B cell (primary cell): ENCODE measurements around the gene APOB. TPM values are rescaled to one million over a fixed set of nuclear protein-coding genes. Genes with fewer than 3 reads are reported as not detected.

ENCODE experiments used
- ATAC-seq: fragments of 200-7000 bp; cut with Tn5 transposase; one replicate; pipeline ENCODE4 v1.10.0; 2021; ENCODE audit warnings: low read depth, mild to moderate bottlenecking, moderate number of reproducible peaks, moderate library complexity
- CTCF ChIA-PET: fragments of 350-600 bp; sonication (Branson Sonifier 250); formaldehyde crosslinking; loops from one replicate; lab custom pipeline; 2021; ENCODE audit warnings: antibody characterized with exemption, inconsistent platforms; lab: Charles Lee
- POLR2A ChIA-PET: fragments of 350-600 bp; sonication (Branson Sonifier 250); formaldehyde crosslinking; loops from one replicate; lab custom pipeline; 2021; ENCODE audit warnings: antibody characterized with exemption; lab: Charles Lee
- DNase-seq: peaks from one replicate; pipeline ENCODE4 v3.0.0; 2013
- H2AFZ ChIP-seq: 2 replicates; pipeline ENCODE4 v1.6.1; 2012; ENCODE audit warnings: mild to moderate bottlenecking, low read depth, low read length; ENCODE audit not compliant: insufficient read depth, poor library complexity, severe bottlenecking
- H3K27ac ChIP-seq, 2 donors: 1 replicate in 1 of 2; 2 replicates in 1 of 2; pipeline ENCODE4 v1.5.1; 2012 to 2013; ENCODE audit warnings: low read length in 2 of 2, mild to moderate bottlenecking in 2 of 2, moderate library complexity in 1 of 2
- H3K27me3 ChIP-seq, 4 experiments: fragments of 200-600 bp in 1 of 4; sonication (generic) in 1 of 4; replicated peaks in 1 of 4; 1 replicate in 2 of 4; 2 replicates in 2 of 4; pipeline versions ENCODE4 v1.6.1 to v1.7.0; 2013 to 2016; ENCODE audit warnings: low read length in 3 of 4, mild to moderate bottlenecking in 2 of 4, mixed read lengths in 1 of 4, moderate library complexity in 1 of 4; ENCODE audit not compliant: insufficient read depth in 4 of 4, control insufficient read depth in 3 of 4; ENCODE audit errors: control extremely low read depth in 1 of 4
- H3K36me3 ChIP-seq, 2 experiments: replicated peaks in 1 of 2; 1 replicate in 1 of 2; 2 replicates in 1 of 2; pipeline versions ENCODE4 v1.6.1 to v1.7.1; 2013; ENCODE audit warnings: low read length in 1 of 2; ENCODE audit not compliant: insufficient read depth in 2 of 2, control insufficient read depth in 1 of 2; ENCODE audit errors: control extremely low read depth in 1 of 2, extremely low read depth in 1 of 2
- H3K4me1 ChIP-seq, 2 donors: fragments of 200-600 bp in 1 of 2; sonication (generic) in 1 of 2; 1 replicate in 1 of 2; 2 replicates in 1 of 2; pipeline versions ENCODE4 v1.5.1 to v1.6.1; 2013 to 2017; ENCODE audit warnings: low read length in 2 of 2; ENCODE audit not compliant: control insufficient read depth in 2 of 2, insufficient read depth in 2 of 2
- H3K4me2 ChIP-seq: replicated peaks from 2 replicates; pipeline ENCODE3; 2012; ENCODE audit warnings: mild to moderate bottlenecking, low read depth, low read length; ENCODE audit not compliant: poor library complexity, severe bottlenecking
- H3K4me3 ChIP-seq, 5 experiments: fragments of 200-600 bp in 1 of 5; sonication (generic) in 1 of 5; 1 replicate in 3 of 5; 2 replicates in 2 of 5; pipeline versions ENCODE4 v1.5.1 to v1.7.0; 2011 to 2016; ENCODE audit warnings: low read length in 4 of 5, mild to moderate bottlenecking in 4 of 5, low read depth in 2 of 5, control low read depth in 1 of 5, moderate library complexity in 1 of 5; ENCODE audit not compliant: insufficient read depth in 1 of 5; ENCODE audit errors: control extremely low read depth in 1 of 5, extremely low read depth in 1 of 5
- H3K79me2 ChIP-seq: fragments of 200-600 bp; sonication (generic); one replicate; pipeline ENCODE4 v1.6.0; 2016; ENCODE audit warnings: low read length; ENCODE audit not compliant: control insufficient read depth, insufficient read depth
- H3K9ac ChIP-seq: fragments of 200-600 bp; sonication (generic); 2 replicates; pipeline ENCODE4 v1.6.1; 2017; ENCODE audit warnings: mild to moderate bottlenecking, low read length, moderate library complexity
- H3K9me3 ChIP-seq, 3 donors: one replicate each; pipeline versions ENCODE4 v1.6.1 to v1.7.1; 2013; ENCODE audit warnings: low read length in 2 of 3; ENCODE audit not compliant: control insufficient read depth in 2 of 3, insufficient read depth in 1 of 3; ENCODE audit errors: control extremely low read depth in 1 of 3
- H4K20me1 ChIP-seq: 2 replicates; pipeline ENCODE4 v1.6.0; 2012; ENCODE audit warnings: mild to moderate bottlenecking, low read length; ENCODE audit not compliant: insufficient read depth, control insufficient read depth, poor library complexity, severe bottlenecking
- H3K27ac Mint-ChIP-seq: one replicate; pipeline ENCODE4 v1.8.0; 2021; ENCODE audit warnings: mixed read lengths
- H3K27me3 Mint-ChIP-seq: one replicate; pipeline ENCODE4 v1.8.0; 2021; ENCODE audit warnings: mixed read lengths
- H3K4me1 Mint-ChIP-seq: one replicate; pipeline ENCODE4 v1.8.0; 2021; ENCODE audit warnings: mixed read lengths
- H3K4me3 Mint-ChIP-seq: one replicate; pipeline ENCODE4 v1.8.0; 2021; ENCODE audit warnings: mixed read lengths
- H3K9me3 Mint-ChIP-seq: one replicate; pipeline ENCODE4 v1.8.0; 2022; ENCODE audit warnings: mixed read lengths; ENCODE audit not compliant: insufficient read depth
- CTCF ChIP-seq: fragments of 200-600 bp; IDR thresholded peaks from one replicate; pipeline ENCODE4 v1.8.0; 2022; ENCODE audit warnings: antibody characterized with exemption, mild to moderate bottlenecking
- EZH2 ChIP-seq: IDR thresholded peaks from 2 replicates; pipeline ENCODE4 v1.6.1; 2012; ENCODE audit warnings: borderline replicate concordance, low read depth, mild to moderate bottlenecking, moderate library complexity, low read length; ENCODE audit not compliant: insufficient read depth, poor library complexity, severe bottlenecking
- WGBS: methylation state at CpG from one replicate; pipeline ENCODE4 v1.1.5; 2013; ENCODE audit warnings: missing lambda C conversion rate; ENCODE audit not compliant: insufficient coverage; 5-methylcytosine and 5-hydroxymethylcytosine counted together
- intact Hi-C: fragments of 100-400 bp; cut with micrococcal nuclease; formaldehyde crosslinking; loops from one replicate; pipeline ENCODE4 v1.10.0; 2022
- polyA plus RNA-seq: library from polyadenylated mRNA; depleted of rRNA; stranded (reverse); fragments of >200 nt; gene quantifications from 2 replicates; pipeline ENCODE4 v1.2.3, GENCODE V29; 2012
- total RNA-seq, 2 donors: library from RNA; stranded (reverse); fragments of 120-200 nt in 1 of 2; gene quantifications; 1 replicate in 1 of 2; 2 replicates in 1 of 2; pipeline versions ENCODE4 v1.2.3 to v1.2.4, GENCODE V29; 2013 to 2022

APOB gene
- total and polyA plus RNA-seq, 2 donors (not counting 1 experiment from before 2014, with no cell fraction given): not detected

- ATAC-seq (no peak), DNase-seq (no peak)
- Histone ChIP-seq H4K20me1 (no peaks in the 10 kb centered on the region), H3K4me3 (no peak overlapping the region), H3K4me1 (no peaks in the 10 kb centered on the region), H3K79me2 (no peaks in the 10 kb centered on the region), H3K27me3 (peaks cover 0 to 5% (median 0%) of the 10 kb centered on the region in 4 experiments), H3K4me2 (no peak overlapping the region), H3K36me3 (no peaks in the 10 kb centered on the region), H2AFZ (no peak overlapping the region), H3K9me3 (no peaks in the 10 kb centered on the region), H3K27ac (no peak overlapping the region), H3K9ac (no peak overlapping the region)
- H3K4me3 Mint-ChIP-seq: no peak overlapping the region
- intact Hi-C loops: no loop called here
- CTCF ChIA-PET: no interaction called here
- no peak overlapping the region for H3K27ac Mint-ChIP-seq
- TF ChIP-seq CTCF (no peak), EZH2 (no peak)
- POLR2A ChIA-PET: no interaction called here
- no peaks in the 10 kb centered on the region for H3K4me1 Mint-ChIP-seq
- H3K9me3 Mint-ChIP-seq: no peaks in the 10 kb centered on the region
- WGBS: 64% methylated on average over 3 of the region's 8 CpGs
- H3K27me3 Mint-ChIP-seq: peaks cover 13% of the 10 kb centered on the region
Measured at GRCh38 chr2:21007129-21008013, 36.5 kb downstream of the APOB start.

GRCh38 chr2:21006423-21007128 lies 37.3 kb downstream of the APOB start:
- intact Hi-C loops: no loop called here
- no peaks in the 10 kb centered on the region for H3K4me1 ChIP-seq
- H4K20me1 ChIP-seq: no peaks in the 10 kb centered on the region
- no peak for ATAC-seq
- H3K4me2 ChIP-seq: no peak overlapping the region
- 100% methylated on average over 2 of the region's 6 CpGs for WGBS
- no peak overlapping the region for H3K27ac Mint-ChIP-seq
- H3K27ac ChIP-seq: no peak overlapping the region
- no peak overlapping the region for H3K9ac ChIP-seq
- H3K36me3 ChIP-seq: no peaks in the 10 kb centered on the region
- no peak for TF ChIP-seq CTCF
- no peak for TF ChIP-seq EZH2
- DNase-seq: no peak
- H3K9me3 Mint-ChIP-seq: no peaks in the 10 kb centered on the region
- CTCF ChIA-PET: no interaction called here
- H3K79me2 ChIP-seq: no peaks in the 10 kb centered on the region
- H3K4me3 ChIP-seq: no peak overlapping the region
- H2AFZ ChIP-seq: no peak overlapping the region
- POLR2A ChIA-PET: no interaction called here
- H3K9me3 ChIP-seq: no peaks in the 10 kb centered on the region
- peaks cover 13% of the 10 kb centered on the region for H3K27me3 Mint-ChIP-seq
- H3K4me1 Mint-ChIP-seq: no peaks in the 10 kb centered on the region
- no peak overlapping the region for H3K4me3 Mint-ChIP-seq
- H3K27me3 ChIP-seq: peaks cover 0 to 5% (median 0%) of the 10 kb centered on the region in 4 experiments
